K562 (cell line): Measurements from ENCODE around the gene IL17RA. TPM values are rescaled to one million over a fixed set of nuclear protein-coding genes. Genes with fewer than 3 reads are reported as not detected.

Experiments used
- CBFA2T3 ChIP-seq: fragments of 450-650 bp; IDR thresholded peaks from 2 replicates; pipeline ENCODE4 v1.6.1; 2017
- FOSL1 ChIP-seq: fragments of 200-800 bp; sonication (Bioruptor generic); conservative IDR thresholded peaks from 2 replicates; pipeline ENCODE4 v1.6.1; 2016; ENCODE audit warnings: missing genetic modification characterization, missing compliant biosample characterization
- GATA2 ChIP-seq: sonication (generic); formaldehyde crosslinking; IDR thresholded peaks from 2 replicates; pipeline ENCODE4 v1.4.0; 2020; ENCODE audit warnings: mild to moderate bottlenecking, missing genetic modification reagents
- JUN ChIP-seq, 2 experiments: sonication (generic) in 1 of 2; formaldehyde crosslinking in 1 of 2; IDR thresholded peaks; 2 replicates each; pipeline versions ENCODE4 v1.6.1 to v1.8.0; 2012 to 2022; ENCODE audit warnings: borderline replicate concordance in 2 of 2, mild to moderate bottlenecking in 2 of 2, improper control_type of control experiment in 1 of 2, low read depth in 1 of 2, low read length in 1 of 2, missing genetic modification reagents in 1 of 2
- SMARCA4 ChIP-seq: fragments of 450-650 bp; IDR thresholded peaks from 2 replicates; pipeline ENCODE4 v1.6.1; 2016
- SMARCA5 ChIP-seq: fragments of 450-650 bp; IDR thresholded peaks from 2 replicates; pipeline ENCODE4 v1.6.1; 2016
- ZNF143 ChIP-seq: sonication (generic); formaldehyde crosslinking; IDR thresholded peaks from 2 replicates; pipeline ENCODE4 v1.9.0; 2022; ENCODE audit warnings: mild to moderate bottlenecking, missing genetic modification reagents
- ZNF3 ChIP-seq: fragments of 250-450 bp; sonication (Bioruptor Pico); IDR thresholded peaks from 2 replicates; pipeline ENCODE4 v1.5.0; 2021; ENCODE audit warnings: mild to moderate bottlenecking, moderate library complexity
- ZNF316 ChIP-seq: fragments of 450-650 bp; IDR thresholded peaks from 2 replicates; pipeline ENCODE4 v1.6.1; 2016
- ZZZ3 ChIP-seq: fragments of 450-650 bp; IDR thresholded peaks from 2 replicates; pipeline ENCODE4 v1.6.1; 2016; ENCODE audit warnings: antibody characterized with exemption, mild to moderate bottlenecking, moderate library complexity
- polyA plus RNA-seq, 8 experiments: library from polyadenylated mRNA; depleted of rRNA in 4 of 8; stranded (reverse) in 5 of 8; unstranded in 3 of 8; fragments of >200 nt; fragmentation: Nextera tagmentation in 2 of 8; fragmentation: Illumina TruSeq in 1 of 8; extraction: Ambion mirVana in 2 of 8; extraction: Trizol in 1 of 8; gene quantifications; 2 replicates each; pipeline versions ENCODE4 v1.2.1 to v1.2.3, GENCODE V29; 2011 to 2014; ENCODE audit warnings: inconsistent platforms in 1 of 8, missing spikeins in 1 of 8
- total RNA-seq, 7 experiments: library from RNA; depleted of rRNA in 6 of 7; stranded (reverse); fragments of >200 nt in 6 of 7; fragmentation: Illumina TruSeq in 2 of 7; extraction: Trizol in 2 of 7; gene quantifications; 2 replicates each; pipeline versions ENCODE4 v1.2.1 to v1.2.3, GENCODE V29; 2011 to 2021; ENCODE audit warnings: low replicate concordance in 1 of 7
- TF ChIP-seq, protein P1 (sequence below): fragments of 150-350 bp; IDR thresholded peaks from 2 replicates; pipeline ENCODE4 v1.6.1; 2014; ENCODE audit warnings: low read depth, mild to moderate bottlenecking, low read length, borderline replicate concordance
- TF ChIP-seq, protein P2 (sequence below): sonication (generic); formaldehyde crosslinking; IDR thresholded peaks from 2 replicates; pipeline ENCODE4 v1.8.1; 2023; ENCODE audit warnings: mild to moderate bottlenecking, missing genetic modification reagents
- TF ChIP-seq, protein P3 (sequence below), 2 experiments: fragments of 150-350 bp in 1 of 2; IDR thresholded peaks; 2 replicates each; pipeline ENCODE4 v1.6.1; 2012 to 2016; ENCODE audit warnings: low read depth in 2 of 2, low read length in 2 of 2, mild to moderate bottlenecking in 1 of 2, moderate library complexity in 1 of 2
- TF ChIP-seq, protein P4 (sequence below): sonication (generic); formaldehyde crosslinking; IDR thresholded peaks from 2 replicates; pipeline ENCODE4 v1.8.0; 2023; ENCODE audit warnings: missing genetic modification reagents, mild to moderate bottlenecking, borderline replicate concordance

The IL17RA gene
- total and polyA plus RNA-seq, 9 of the 15 experiments (the other 6 are each of a cell fraction or from before 2014, with no cell fraction given) = 0.17 to 11.8 (median 3.7) TPM

DNA sequence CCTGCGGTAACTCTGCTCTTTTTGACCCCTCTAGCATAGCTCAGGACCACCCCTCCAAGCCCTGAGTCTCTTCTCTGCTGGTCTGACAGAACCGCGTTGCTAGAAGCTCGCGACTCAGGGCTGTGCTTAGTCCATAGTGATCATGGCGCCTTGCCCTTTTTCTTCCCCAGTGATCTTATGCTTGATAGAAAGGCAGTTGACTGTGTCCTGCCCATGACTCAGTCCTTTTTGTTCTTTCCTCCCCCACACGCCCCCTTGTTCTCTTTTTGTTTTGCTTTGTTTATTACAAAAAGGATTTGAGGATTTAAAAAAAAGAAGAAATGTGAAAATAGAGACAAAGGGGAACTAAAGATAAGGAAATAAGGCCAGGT, 17.5 kb downstream of the IL17RA start (continued):
- TF ChIP-seq, protein P1, sequence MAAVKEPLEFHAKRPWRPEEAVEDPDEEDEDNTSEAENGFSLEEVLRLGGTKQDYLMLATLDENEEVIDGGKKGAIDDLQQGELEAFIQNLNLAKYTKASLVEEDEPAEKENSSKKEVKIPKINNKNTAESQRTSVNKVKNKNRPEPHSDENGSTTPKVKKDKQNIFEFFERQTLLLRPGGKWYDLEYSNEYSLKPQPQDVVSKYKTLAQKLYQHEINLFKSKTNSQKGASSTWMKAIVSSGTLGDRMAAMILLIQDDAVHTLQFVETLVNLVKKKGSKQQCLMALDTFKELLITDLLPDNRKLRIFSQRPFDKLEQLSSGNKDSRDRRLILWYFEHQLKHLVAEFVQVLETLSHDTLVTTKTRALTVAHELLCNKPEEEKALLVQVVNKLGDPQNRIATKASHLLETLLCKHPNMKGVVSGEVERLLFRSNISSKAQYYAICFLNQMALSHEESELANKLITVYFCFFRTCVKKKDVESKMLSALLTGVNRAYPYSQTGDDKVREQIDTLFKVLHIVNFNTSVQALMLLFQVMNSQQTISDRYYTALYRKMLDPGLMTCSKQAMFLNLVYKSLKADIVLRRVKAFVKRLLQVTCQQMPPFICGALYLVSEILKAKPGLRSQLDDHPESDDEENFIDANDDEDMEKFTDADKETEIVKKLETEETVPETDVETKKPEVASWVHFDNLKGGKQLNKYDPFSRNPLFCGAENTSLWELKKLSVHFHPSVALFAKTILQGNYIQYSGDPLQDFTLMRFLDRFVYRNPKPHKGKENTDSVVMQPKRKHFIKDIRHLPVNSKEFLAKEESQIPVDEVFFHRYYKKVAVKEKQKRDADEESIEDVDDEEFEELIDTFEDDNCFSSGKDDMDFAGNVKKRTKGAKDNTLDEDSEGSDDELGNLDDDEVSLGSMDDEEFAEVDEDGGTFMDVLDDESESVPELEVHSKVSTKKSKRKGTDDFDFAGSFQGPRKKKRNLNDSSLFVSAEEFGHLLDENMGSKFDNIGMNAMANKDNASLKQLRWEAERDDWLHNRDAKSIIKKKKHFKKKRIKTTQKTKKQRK = no peak
- 0 out of 2 replicates have a peak, but pooled peaks have one; percentile 15 for TF ChIP-seq JUN (IDR thresholded peaks at IDR 0.05; ENCODE audit: borderline replicate concordance, low read depth, low read length)
- TF ChIP-seq JUN (CRISPR knock-in tag; IDR thresholded peaks at IDR 0.05; ENCODE audit: borderline replicate concordance) = no peak
- no peak for TF ChIP-seq SMARCA5
- TF ChIP-seq ZNF3 = no peak
- TF ChIP-seq, protein P2, sequence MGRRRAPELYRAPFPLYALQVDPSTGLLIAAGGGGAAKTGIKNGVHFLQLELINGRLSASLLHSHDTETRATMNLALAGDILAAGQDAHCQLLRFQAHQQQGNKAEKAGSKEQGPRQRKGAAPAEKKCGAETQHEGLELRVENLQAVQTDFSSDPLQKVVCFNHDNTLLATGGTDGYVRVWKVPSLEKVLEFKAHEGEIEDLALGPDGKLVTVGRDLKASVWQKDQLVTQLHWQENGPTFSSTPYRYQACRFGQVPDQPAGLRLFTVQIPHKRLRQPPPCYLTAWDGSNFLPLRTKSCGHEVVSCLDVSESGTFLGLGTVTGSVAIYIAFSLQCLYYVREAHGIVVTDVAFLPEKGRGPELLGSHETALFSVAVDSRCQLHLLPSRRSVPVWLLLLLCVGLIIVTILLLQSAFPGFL (CRISPR knock-in tag) = no peak
- TF ChIP-seq ZNF143 (CRISPR knock-in tag) = no peak
- peak; percentile 23; the same call in 1 of the 2 replicates for TF ChIP-seq ZNF316
- peak; percentile 68 for TF ChIP-seq FOSL1 (tag)
- no peak for TF ChIP-seq ZZZ3
- TF ChIP-seq SMARCA4 = peak; percentile 49; the same call in 1 of the 2 replicates
- TF ChIP-seq GATA2 (CRISPR knock-in tag) = 0 out of 2 replicates have a peak, but pooled peaks have one; percentile 17
- TF ChIP-seq, protein P3, sequence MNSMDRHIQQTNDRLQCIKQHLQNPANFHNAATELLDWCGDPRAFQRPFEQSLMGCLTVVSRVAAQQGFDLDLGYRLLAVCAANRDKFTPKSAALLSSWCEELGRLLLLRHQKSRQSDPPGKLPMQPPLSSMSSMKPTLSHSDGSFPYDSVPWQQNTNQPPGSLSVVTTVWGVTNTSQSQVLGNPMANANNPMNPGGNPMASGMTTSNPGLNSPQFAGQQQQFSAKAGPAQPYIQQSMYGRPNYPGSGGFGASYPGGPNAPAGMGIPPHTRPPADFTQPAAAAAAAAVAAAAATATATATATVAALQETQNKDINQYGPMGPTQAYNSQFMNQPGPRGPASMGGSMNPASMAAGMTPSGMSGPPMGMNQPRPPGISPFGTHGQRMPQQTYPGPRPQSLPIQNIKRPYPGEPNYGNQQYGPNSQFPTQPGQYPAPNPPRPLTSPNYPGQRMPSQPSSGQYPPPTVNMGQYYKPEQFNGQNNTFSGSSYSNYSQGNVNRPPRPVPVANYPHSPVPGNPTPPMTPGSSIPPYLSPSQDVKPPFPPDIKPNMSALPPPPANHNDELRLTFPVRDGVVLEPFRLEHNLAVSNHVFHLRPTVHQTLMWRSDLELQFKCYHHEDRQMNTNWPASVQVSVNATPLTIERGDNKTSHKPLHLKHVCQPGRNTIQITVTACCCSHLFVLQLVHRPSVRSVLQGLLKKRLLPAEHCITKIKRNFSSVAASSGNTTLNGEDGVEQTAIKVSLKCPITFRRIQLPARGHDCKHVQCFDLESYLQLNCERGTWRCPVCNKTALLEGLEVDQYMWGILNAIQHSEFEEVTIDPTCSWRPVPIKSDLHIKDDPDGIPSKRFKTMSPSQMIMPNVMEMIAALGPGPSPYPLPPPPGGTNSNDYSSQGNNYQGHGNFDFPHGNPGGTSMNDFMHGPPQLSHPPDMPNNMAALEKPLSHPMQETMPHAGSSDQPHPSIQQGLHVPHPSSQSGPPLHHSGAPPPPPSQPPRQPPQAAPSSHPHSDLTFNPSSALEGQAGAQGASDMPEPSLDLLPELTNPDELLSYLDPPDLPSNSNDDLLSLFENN (IDR thresholded peaks at IDR 0.05; ENCODE audit: low read depth in 2 of 2, low read length in 2 of 2) = no peak
- TF ChIP-seq CBFA2T3 = 0 out of 2 replicates have a peak, but pooled peaks have one; percentile 17
- TF ChIP-seq, protein P4, sequence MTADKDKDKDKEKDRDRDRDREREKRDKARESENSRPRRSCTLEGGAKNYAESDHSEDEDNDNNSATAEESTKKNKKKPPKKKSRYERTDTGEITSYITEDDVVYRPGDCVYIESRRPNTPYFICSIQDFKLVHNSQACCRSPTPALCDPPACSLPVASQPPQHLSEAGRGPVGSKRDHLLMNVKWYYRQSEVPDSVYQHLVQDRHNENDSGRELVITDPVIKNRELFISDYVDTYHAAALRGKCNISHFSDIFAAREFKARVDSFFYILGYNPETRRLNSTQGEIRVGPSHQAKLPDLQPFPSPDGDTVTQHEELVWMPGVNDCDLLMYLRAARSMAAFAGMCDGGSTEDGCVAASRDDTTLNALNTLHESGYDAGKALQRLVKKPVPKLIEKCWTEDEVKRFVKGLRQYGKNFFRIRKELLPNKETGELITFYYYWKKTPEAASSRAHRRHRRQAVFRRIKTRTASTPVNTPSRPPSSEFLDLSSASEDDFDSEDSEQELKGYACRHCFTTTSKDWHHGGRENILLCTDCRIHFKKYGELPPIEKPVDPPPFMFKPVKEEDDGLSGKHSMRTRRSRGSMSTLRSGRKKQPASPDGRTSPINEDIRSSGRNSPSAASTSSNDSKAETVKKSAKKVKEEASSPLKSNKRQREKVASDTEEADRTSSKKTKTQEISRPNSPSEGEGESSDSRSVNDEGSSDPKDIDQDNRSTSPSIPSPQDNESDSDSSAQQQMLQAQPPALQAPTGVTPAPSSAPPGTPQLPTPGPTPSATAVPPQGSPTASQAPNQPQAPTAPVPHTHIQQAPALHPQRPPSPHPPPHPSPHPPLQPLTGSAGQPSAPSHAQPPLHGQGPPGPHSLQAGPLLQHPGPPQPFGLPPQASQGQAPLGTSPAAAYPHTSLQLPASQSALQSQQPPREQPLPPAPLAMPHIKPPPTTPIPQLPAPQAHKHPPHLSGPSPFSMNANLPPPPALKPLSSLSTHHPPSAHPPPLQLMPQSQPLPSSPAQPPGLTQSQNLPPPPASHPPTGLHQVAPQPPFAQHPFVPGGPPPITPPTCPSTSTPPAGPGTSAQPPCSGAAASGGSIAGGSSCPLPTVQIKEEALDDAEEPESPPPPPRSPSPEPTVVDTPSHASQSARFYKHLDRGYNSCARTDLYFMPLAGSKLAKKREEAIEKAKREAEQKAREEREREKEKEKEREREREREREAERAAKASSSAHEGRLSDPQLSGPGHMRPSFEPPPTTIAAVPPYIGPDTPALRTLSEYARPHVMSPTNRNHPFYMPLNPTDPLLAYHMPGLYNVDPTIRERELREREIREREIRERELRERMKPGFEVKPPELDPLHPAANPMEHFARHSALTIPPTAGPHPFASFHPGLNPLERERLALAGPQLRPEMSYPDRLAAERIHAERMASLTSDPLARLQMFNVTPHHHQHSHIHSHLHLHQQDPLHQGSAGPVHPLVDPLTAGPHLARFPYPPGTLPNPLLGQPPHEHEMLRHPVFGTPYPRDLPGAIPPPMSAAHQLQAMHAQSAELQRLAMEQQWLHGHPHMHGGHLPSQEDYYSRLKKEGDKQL (CRISPR knock-in tag) = no peak
